Gastrocnemius medialis (tissue), 4 donors: ENCODE measurements around the gene AP1B1.

Experiments
- POLR2A ChIP-seq, 2 donors: fragments of 450-650 bp; IDR thresholded peaks; one replicate each; pipeline ENCODE4 v1.6.1; 2017; ENCODE audit warnings: antibody characterized with exemption in 2 of 2, mild to moderate bottlenecking in 2 of 2, moderate library complexity in 2 of 2
- TF ChIP-seq, protein P1 (sequence below), 5 experiments: fragments of 450-650 bp in 3 of 5; fragments of 200-600 bp in 2 of 5; sonication (generic) in 2 of 5; IDR thresholded peaks in 4 of 5; conservative IDR thresholded peaks in 1 of 5; 1 replicate in 4 of 5; 2 replicates in 1 of 5; pipeline ENCODE4 v1.5.1; 2016 to 2019; ENCODE audit warnings: antibody characterized with exemption in 5 of 5, mild to moderate bottlenecking in 3 of 5, moderate library complexity in 3 of 5

DNA sequence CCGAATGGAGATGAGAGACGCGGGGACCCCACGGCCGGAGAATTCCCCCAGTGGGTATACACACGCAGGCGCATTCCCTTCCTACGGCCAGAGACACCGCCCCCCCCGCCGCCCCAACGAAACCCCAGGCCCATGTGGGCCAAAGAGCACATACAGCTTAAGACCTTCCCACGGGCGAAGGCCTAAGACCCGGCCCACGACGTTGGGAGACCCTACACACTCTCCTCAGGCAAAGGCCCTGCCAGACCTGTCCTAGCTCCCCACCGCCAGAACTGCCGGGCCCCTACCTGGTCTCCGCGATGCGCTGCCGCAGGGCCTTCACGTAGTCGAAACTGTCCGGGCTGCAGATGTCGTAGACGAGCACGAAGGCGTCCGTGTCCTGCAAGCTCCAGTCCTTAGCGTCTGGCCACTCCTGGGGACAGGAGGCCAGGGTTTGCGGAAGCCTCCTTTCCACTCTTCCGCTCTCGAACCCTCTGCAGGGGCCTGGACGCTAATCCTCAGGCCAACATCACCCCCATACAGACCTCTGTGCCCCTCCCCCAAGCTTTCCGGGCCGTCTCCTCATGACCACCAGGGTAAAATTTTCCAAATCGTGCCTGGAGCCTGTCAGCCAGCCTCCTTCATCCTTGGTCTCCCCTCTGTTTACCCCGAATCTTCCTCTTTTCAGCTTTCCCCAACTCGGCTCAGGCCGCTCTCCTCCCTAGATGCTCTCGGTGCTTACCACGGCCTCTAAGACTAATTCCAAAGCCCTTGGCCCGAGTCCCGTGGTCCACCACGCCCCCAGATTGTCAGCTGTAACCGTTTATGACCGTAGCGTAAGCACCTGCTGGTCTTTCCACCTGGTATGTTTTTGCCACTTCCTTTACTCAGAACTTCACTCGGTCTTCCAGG is 74.5 kb downstream of the AP1B1 start:
- TF ChIP-seq, protein P1, sequence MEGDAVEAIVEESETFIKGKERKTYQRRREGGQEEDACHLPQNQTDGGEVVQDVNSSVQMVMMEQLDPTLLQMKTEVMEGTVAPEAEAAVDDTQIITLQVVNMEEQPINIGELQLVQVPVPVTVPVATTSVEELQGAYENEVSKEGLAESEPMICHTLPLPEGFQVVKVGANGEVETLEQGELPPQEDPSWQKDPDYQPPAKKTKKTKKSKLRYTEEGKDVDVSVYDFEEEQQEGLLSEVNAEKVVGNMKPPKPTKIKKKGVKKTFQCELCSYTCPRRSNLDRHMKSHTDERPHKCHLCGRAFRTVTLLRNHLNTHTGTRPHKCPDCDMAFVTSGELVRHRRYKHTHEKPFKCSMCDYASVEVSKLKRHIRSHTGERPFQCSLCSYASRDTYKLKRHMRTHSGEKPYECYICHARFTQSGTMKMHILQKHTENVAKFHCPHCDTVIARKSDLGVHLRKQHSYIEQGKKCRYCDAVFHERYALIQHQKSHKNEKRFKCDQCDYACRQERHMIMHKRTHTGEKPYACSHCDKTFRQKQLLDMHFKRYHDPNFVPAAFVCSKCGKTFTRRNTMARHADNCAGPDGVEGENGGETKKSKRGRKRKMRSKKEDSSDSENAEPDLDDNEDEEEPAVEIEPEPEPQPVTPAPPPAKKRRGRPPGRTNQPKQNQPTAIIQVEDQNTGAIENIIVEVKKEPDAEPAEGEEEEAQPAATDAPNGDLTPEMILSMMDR (IDR thresholded peaks at IDR 0.05 in 4 of 5, conservative IDR thresholded peaks at IDR 0.05 in 1 of 5) = no peak
- TF ChIP-seq POLR2A (IDR thresholded peaks at IDR 0.05) = no peak
